MM.1S (cell line): ENCODE results near the gene GASK1A.

ENCODE experiments used
- EZH2 ChIP-seq: fragments of 300-600 bp; sonication (generic); optimal IDR thresholded peaks from 2 replicates; pipeline ENCODE3; 2017; ENCODE audit warnings: low read depth, mild to moderate bottlenecking, antibody characterized with exemption, low read length, mixed read lengths
- EZH2phosphoT487 ChIP-seq: fragments of 300-600 bp; sonication (generic); IDR thresholded peaks from 2 replicates; pipeline ENCODE4 v1.6.1; 2018; ENCODE audit warnings: antibody characterized with exemption, low read length
- TF ChIP-seq, protein P1 (sequence below): fragments of 300-600 bp; sonication (generic); IDR thresholded peaks from 2 replicates; pipeline ENCODE4 v1.5.1; 2016; ENCODE audit warnings: antibody characterized with exemption, low read length, mixed read lengths

DNA sequence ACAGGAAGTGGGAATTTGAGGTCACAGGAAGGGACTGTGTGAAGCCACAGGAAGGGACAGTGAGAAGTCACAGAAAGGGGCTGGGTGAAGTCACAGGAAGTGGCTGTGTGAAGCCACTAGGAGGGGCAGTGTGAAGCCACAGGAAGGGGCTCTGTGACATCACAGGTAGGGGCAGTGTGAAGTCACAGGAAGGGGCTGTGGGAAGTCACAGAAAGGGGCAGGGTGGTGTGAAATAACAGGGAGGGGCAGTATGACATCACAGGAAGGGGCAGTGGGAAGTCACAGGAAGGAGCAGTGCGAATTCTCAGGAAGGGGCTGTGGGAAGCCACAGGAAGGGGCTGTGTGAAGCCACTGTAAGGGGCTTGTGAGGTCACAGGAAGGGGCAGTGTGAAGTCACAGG lies 35.8 kb downstream of the GASK1A start:
- TF ChIP-seq, protein P1, sequence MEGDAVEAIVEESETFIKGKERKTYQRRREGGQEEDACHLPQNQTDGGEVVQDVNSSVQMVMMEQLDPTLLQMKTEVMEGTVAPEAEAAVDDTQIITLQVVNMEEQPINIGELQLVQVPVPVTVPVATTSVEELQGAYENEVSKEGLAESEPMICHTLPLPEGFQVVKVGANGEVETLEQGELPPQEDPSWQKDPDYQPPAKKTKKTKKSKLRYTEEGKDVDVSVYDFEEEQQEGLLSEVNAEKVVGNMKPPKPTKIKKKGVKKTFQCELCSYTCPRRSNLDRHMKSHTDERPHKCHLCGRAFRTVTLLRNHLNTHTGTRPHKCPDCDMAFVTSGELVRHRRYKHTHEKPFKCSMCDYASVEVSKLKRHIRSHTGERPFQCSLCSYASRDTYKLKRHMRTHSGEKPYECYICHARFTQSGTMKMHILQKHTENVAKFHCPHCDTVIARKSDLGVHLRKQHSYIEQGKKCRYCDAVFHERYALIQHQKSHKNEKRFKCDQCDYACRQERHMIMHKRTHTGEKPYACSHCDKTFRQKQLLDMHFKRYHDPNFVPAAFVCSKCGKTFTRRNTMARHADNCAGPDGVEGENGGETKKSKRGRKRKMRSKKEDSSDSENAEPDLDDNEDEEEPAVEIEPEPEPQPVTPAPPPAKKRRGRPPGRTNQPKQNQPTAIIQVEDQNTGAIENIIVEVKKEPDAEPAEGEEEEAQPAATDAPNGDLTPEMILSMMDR, result no peak
- TF ChIP-seq EZH2, result no peak
- no peak for TF ChIP-seq EZH2phosphoT487
